ENCODE data around the gene NKX3-2. TPM values are rescaled to one million over a fixed set of nuclear protein-coding genes. Genes with fewer than 3 reads are reported as not detected.

Gene NKX3-2
- total and polyA plus RNA-seq, 9 of the 15 experiments (the other 6 are each of a cell fraction or from before 2014, with no cell fraction given) = 0.03 to 0.81 (median 0.27) TPM; not detected in 1

DNA sequence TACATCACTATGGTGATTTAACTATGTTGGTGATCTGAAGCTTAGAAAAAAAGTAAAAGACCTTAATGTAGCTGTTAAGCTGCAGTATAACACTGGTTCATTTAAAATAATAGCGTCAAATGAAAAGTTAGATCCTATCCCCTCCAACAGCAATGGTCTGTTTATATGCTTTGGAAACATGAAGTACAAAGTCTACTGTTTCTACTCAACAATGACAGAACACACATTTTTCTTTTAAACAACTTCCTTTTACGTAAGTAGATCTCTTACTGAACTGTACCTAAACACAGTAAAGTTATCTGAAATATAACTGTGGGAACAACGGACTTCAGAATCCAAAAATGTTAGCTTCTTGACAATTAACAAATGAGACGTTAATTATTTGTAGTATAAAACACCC is 47.9 kb upstream of the NKX3-2 start:
- ATAC-seq (no peak), DNase-seq (ENCODE audit: extremely low read depth in 1 of 4, low spot score in 3 of 4) (no peak), FAIRE-seq (no peak)
- H3K4me2 ChIP-seq (ENCODE audit: insufficient read depth, low read length) = no peak overlapping the region
- no peaks in the 10 kb centered on the region for H3K9me3 ChIP-seq (replicated peaks; ENCODE audit: control insufficient read depth, insufficient read depth, low read depth, low read length)
- WGBS (ENCODE audit: insufficient coverage, low coverage, missing lambda C conversion rate) = 84% methylated on average over 4 of the region's 4 CpGs
- H3K27ac ChIP-seq (ENCODE audit: extremely low read depth, low read depth, low read length) = no peak overlapping the region
- no peaks in the 10 kb centered on the region for H3K9me1 ChIP-seq (ENCODE audit: control insufficient read depth, insufficient read depth, low read length)
- no peaks in the 10 kb centered on the region for H3K4me1 ChIP-seq (replicated peaks in 1 of 2; ENCODE audit: control insufficient read depth in 2 of 2, insufficient read depth in 2 of 2, low read length in 2 of 2)
- peaks cover 44% of the 10 kb centered on the region; the same call in 2 of the 3 replicates for H3K36me3 ChIP-seq (ENCODE audit: control insufficient read depth, insufficient read depth, low read length)
- no peaks in the 10 kb centered on the region for H3K27me3 ChIP-seq (ENCODE audit: control insufficient read depth in 2 of 2, insufficient read depth in 2 of 2, low read length in 2 of 2)
- no peaks in the 10 kb centered on the region; the same call in 1 of the 2 replicates for H4K20me1 ChIP-seq (replicated peaks; ENCODE audit: control insufficient read depth, insufficient read depth, low read length)
- BruUV-seq (replicated peaks) = no TSS peak
- H3K79me2 ChIP-seq (ENCODE audit: control insufficient read depth, insufficient read depth, low read length) = no peaks in the 10 kb centered on the region
- POLR2A ChIA-PET = interaction anchor here (1.7 kb wide), 1 partner anchor 8 kb away, joined by 6 read pairs; no protein-coding TSS in a partner anchor
- no peak overlapping the region for H3K9ac ChIP-seq (ENCODE audit: insufficient read depth in 1 of 2, low read depth in 2 of 2, low read length in 2 of 2)
- no peak overlapping the region for H2AFZ ChIP-seq (ENCODE audit: low read depth, low read length)
- TF ChIP-seq OTX1 (CRISPR knock-in tag; IDR thresholded peaks at IDR 0.05) = no peak
- no peak for TF ChIP-seq KAT7 (CRISPR knock-in tag; IDR thresholded peaks at IDR 0.05; ENCODE audit: borderline replicate concordance)
- TF ChIP-seq HNRNPK (IDR thresholded peaks at IDR 0.05; ENCODE audit: low read depth, low read length, poor library complexity, severe bottlenecking) = no peak
- TF ChIP-seq JUND (IDR thresholded peaks at IDR 0.05; ENCODE audit: borderline replicate concordance, low read depth, low read length) = no peak
- no peak for TF ChIP-seq JUND (tag; IDR thresholded peaks at IDR 0.05; ENCODE audit: borderline replicate concordance, low read depth, low read length)
- CTCF ChIA-PET (ENCODE audit: low intra/inter-chr PET ratio) = interaction anchor here (0.6 kb wide), 1 partner anchor 137 kb away, joined by 3 read pairs; no protein-coding TSS in a partner anchor
- H3K4me3 ChIP-seq = no peak overlapping the region
- intact Hi-C loops (cut with micrococcal nuclease) (no loop called here), in situ Hi-C loops (cut with MboI) (no loop called here)

- ChIA-PET CTCF (ENCODE audit: low intra/inter-chr PET ratio) (no interaction called here), POLR2A (interaction anchor here (1.1 to 1.7 kb wide), 2 partner anchors 9 to 13 kb away, joined by 3 to 6 read pairs; no protein-coding TSS in a partner anchor)
- no peak for ATAC-seq
- WGBS (ENCODE audit: insufficient coverage, low coverage, missing lambda C conversion rate) = 91% methylated on average over 2 of the region's 2 CpGs
- H3K9ac ChIP-seq (ENCODE audit: insufficient read depth in 1 of 2, low read depth in 2 of 2, low read length in 2 of 2) = no peak overlapping the region
- DNase-seq (ENCODE audit: extremely low read depth in 1 of 4, low spot score in 3 of 4) = no peak
- in situ Hi-C loops (cut with MboI) = no loop called here
- no peaks in the 10 kb centered on the region for H3K9me1 ChIP-seq (ENCODE audit: control insufficient read depth, insufficient read depth, low read length)
- intact Hi-C loops (cut with micrococcal nuclease) = no loop called here
- no peak for FAIRE-seq
- no peaks in the 10 kb centered on the region for H3K9me3 ChIP-seq (replicated peaks; ENCODE audit: control insufficient read depth, insufficient read depth, low read depth, low read length)
- no peak overlapping the region for H3K4me3 ChIP-seq
- H3K27ac ChIP-seq (ENCODE audit: extremely low read depth, low read depth, low read length) = no peak overlapping the region
- no peak overlapping the region for H2AFZ ChIP-seq (ENCODE audit: low read depth, low read length)
- H4K20me1 ChIP-seq (replicated peaks; ENCODE audit: control insufficient read depth, insufficient read depth, low read length) = no peaks in the 10 kb centered on the region
- H3K36me3 ChIP-seq (ENCODE audit: control insufficient read depth, insufficient read depth, low read length) = peaks cover 46% of the 10 kb centered on the region; the same call in 1 of the 3 replicates
- no peaks in the 10 kb centered on the region for H3K27me3 ChIP-seq (ENCODE audit: control insufficient read depth in 2 of 2, insufficient read depth in 2 of 2, low read length in 2 of 2)
- no peaks in the 10 kb centered on the region for H3K79me2 ChIP-seq (ENCODE audit: control insufficient read depth, insufficient read depth, low read length)
- BruUV-seq (replicated peaks) = no TSS peak
- H3K4me2 ChIP-seq (ENCODE audit: insufficient read depth, low read length) = no peak overlapping the region
- no peaks in the 10 kb centered on the region for H3K4me1 ChIP-seq (replicated peaks in 1 of 2; ENCODE audit: control insufficient read depth in 2 of 2, insufficient read depth in 2 of 2, low read length in 2 of 2)
- TF ChIP-seq ZNF609 (CRISPR knock-in tag; IDR thresholded peaks at IDR 0.05; ENCODE audit: borderline replicate concordance) = no peak
- no peak for TF ChIP-seq HNRNPH1 (optimal IDR thresholded peaks at IDR 0.05; ENCODE audit: low read depth, low read length)
- no peak for TF ChIP-seq SRSF7 (optimal IDR thresholded peaks at IDR 0.05; ENCODE audit: low read depth, low read length)
Observed at GRCh38 chr4:13590766-13591165, 46.5 kb upstream of the NKX3-2 start.
